Gastrocnemius medialis (tissue), 4 donors: ENCODE results near the gene SYT1. TPM values are rescaled to one million over a fixed set of nuclear protein-coding genes. Genes with fewer than 3 reads are reported as not detected.

Experiments used
- ATAC-seq, 2 donors: fragments of 150-250 bp; one replicate each; pipeline ENCODE4 v1.9.1; 2016
- DNase-seq, 2 donors: peaks; one replicate each; pipeline ENCODE4 v3.0.0-alpha.2; 2019
- H3K27ac ChIP-seq, 4 donors: fragments of 200-600 bp; sonication (generic); 1 replicate in 1 of 4; 2 replicates in 3 of 4; pipeline ENCODE4 v1.5.1; 2016 to 2018; ENCODE audit warnings: mild to moderate bottlenecking in 2 of 4, moderate library complexity in 1 of 4
- H3K27me3 ChIP-seq, 3 donors: fragments of 200-600 bp; sonication (generic) in 2 of 3; 1 replicate in 1 of 3; 2 replicates in 2 of 3; pipeline versions ENCODE4 v1.5.1 to v1.6.0; 2016 to 2019; ENCODE audit warnings: mild to moderate bottlenecking in 1 of 3, moderate library complexity in 1 of 3
- H3K36me3 ChIP-seq, 2 donors: fragments of 200-600 bp; sonication (generic) in 1 of 2; one replicate each; pipeline ENCODE4 v1.5.1; 2017 to 2018
- H3K4me1 ChIP-seq, 2 donors: fragments of 200-600 bp; sonication (generic) in 1 of 2; one replicate each; pipeline ENCODE4 v1.5.1; 2016 to 2017; ENCODE audit warnings: mild to moderate bottlenecking in 2 of 2
- H3K4me3 ChIP-seq, 4 donors: fragments of 200-600 bp; sonication (generic) in 3 of 4; 1 replicate in 1 of 4; 2 replicates in 3 of 4; pipeline ENCODE4 v1.5.1; 2016 to 2019; ENCODE audit warnings: mild to moderate bottlenecking in 2 of 4
- H3K9me3 ChIP-seq, 3 donors: fragments of 200-600 bp; sonication (generic) in 2 of 3; 1 replicate in 1 of 3; 2 replicates in 2 of 3; pipeline ENCODE4 v1.5.1; 2016 to 2019
- CTCF ChIP-seq, 5 experiments: fragments of 450-650 bp in 3 of 5; fragments of 200-600 bp in 2 of 5; sonication (generic) in 2 of 5; IDR thresholded peaks in 4 of 5; conservative IDR thresholded peaks in 1 of 5; 1 replicate in 4 of 5; 2 replicates in 1 of 5; pipeline ENCODE4 v1.5.1; 2016 to 2019; ENCODE audit warnings: antibody characterized with exemption in 5 of 5, mild to moderate bottlenecking in 3 of 5, moderate library complexity in 3 of 5
- POLR2A ChIP-seq, 2 donors: fragments of 450-650 bp; IDR thresholded peaks; one replicate each; pipeline ENCODE4 v1.6.1; 2017; ENCODE audit warnings: antibody characterized with exemption in 2 of 2, mild to moderate bottlenecking in 2 of 2, moderate library complexity in 2 of 2
- in situ Hi-C, 4 donors: fragments of 200-750 bp; cut with MboI; loops; one replicate each; pipeline versions ENCODE4 v1.15.0 to v1.8.0; 2017; ENCODE audit warnings: low sequenced_read_pairs in 4 of 4
- intact Hi-C: fragments of 100-400 bp; cut with DNase I; formaldehyde crosslinking; loops from one replicate; pipeline ENCODE4 v1.15.1; 2023; ENCODE audit warnings: low total_unique reads
- total RNA-seq, 4 donors: library from RNA; depleted of rRNA; stranded (reverse); fragments of >200 nt; gene quantifications; one replicate each; pipeline versions ENCODE4 v1.1.0 to v1.2.3, GENCODE V29; 2016

Gene SYT1
- total RNA-seq, 4 donors from 2014 or later, result 0.13 to 0.88 TPM; not detected in 2

- in situ Hi-C loops (loop anchor here in 1 of 4 donors (25.0 kb wide), 1 partner anchor 109 kb away; no protein-coding TSS in a partner anchor), intact Hi-C loops (no loop called here)
- ATAC-seq (no peak), DNase-seq (no peak)
- no peak for TF ChIP-seq POLR2A (IDR thresholded peaks at IDR 0.05)
- TF ChIP-seq CTCF (IDR thresholded peaks at IDR 0.05 in 4 of 5, conservative IDR thresholded peaks at IDR 0.05 in 1 of 5), result no peak
- H3K9me3 ChIP-seq, result no peaks in the 10 kb centered on the region
- H3K4me3 ChIP-seq, result no peak overlapping the region
- H3K27me3 ChIP-seq, result no peaks in the 10 kb centered on the region
- H3K36me3 ChIP-seq, result no peaks in the 10 kb centered on the region
- H3K27ac ChIP-seq, result no peak overlapping the region
- H3K4me1 ChIP-seq, result no peaks in the 10 kb centered on the region
Observed at GRCh38 chr12:78928200-78929074, 63.9 kb downstream of the SYT1 start.

GRCh38 chr12:78929075-78929418, 64.5 kb downstream of the SYT1 start:
- no peaks in the 10 kb centered on the region for H3K4me1 ChIP-seq
- in situ Hi-C loops (loop anchor here in 1 of 4 donors (25.0 kb wide), 1 partner anchor 108 kb away; no protein-coding TSS in a partner anchor), intact Hi-C loops (no loop called here)
- H3K36me3 ChIP-seq, result no peaks in the 10 kb centered on the region
- no peak overlapping the region for H3K4me3 ChIP-seq
- no peaks in the 10 kb centered on the region for H3K27me3 ChIP-seq
- no peaks in the 10 kb centered on the region for H3K9me3 ChIP-seq
- DNase-seq (no peak), ATAC-seq (no peak)
- no peak overlapping the region for H3K27ac ChIP-seq
- no peak for TF ChIP-seq POLR2A (IDR thresholded peaks at IDR 0.05)
- TF ChIP-seq CTCF (IDR thresholded peaks at IDR 0.05 in 4 of 5, conservative IDR thresholded peaks at IDR 0.05 in 1 of 5), result no peak

- H3K27me3 ChIP-seq, result no peaks in the 10 kb centered on the region
- DNase-seq (no peak), ATAC-seq (no peak)
- intact Hi-C loops, result no loop called here
- in situ Hi-C loops, result loop anchor here in 1 of 4 donors (25.0 kb wide), 1 partner anchor 106 kb away; no protein-coding TSS in a partner anchor
- no peaks in the 10 kb centered on the region for H3K9me3 ChIP-seq
- no peaks in the 10 kb centered on the region for H3K4me1 ChIP-seq
- H3K27ac ChIP-seq, result no peak overlapping the region
- TF ChIP-seq CTCF (IDR thresholded peaks at IDR 0.05 in 4 of 5, conservative IDR thresholded peaks at IDR 0.05 in 1 of 5) (no peak), POLR2A (IDR thresholded peaks at IDR 0.05) (no peak)
- H3K4me3 ChIP-seq, result no peak overlapping the region
- H3K36me3 ChIP-seq, result no peaks in the 10 kb centered on the region
Observed at GRCh38 chr12:78931466-78931990, 67.0 kb downstream of the SYT1 start.

GRCh38 chr12:78933014-78933413, 68.4 kb downstream of the SYT1 start:
- Histone ChIP-seq H3K4me1 (no peaks in the 10 kb centered on the region), H3K27me3 (no peaks in the 10 kb centered on the region), H3K9me3 (no peaks in the 10 kb centered on the region), H3K36me3 (no peaks in the 10 kb centered on the region), H3K27ac (no peak overlapping the region), H3K4me3 (no peak overlapping the region)
- intact Hi-C loops, result no loop called here
- in situ Hi-C loops, result loop anchor here in 1 of 4 donors (25.0 kb wide), 1 partner anchor 104 kb away; no protein-coding TSS in a partner anchor
- no peak for TF ChIP-seq POLR2A (IDR thresholded peaks at IDR 0.05)
- no peak for TF ChIP-seq CTCF (IDR thresholded peaks at IDR 0.05 in 4 of 5, conservative IDR thresholded peaks at IDR 0.05 in 1 of 5)
- no peak for DNase-seq
- ATAC-seq, result no peak
